GM12891 (cell line): ENCODE data around the gene SRSF6.

Experiments used
- PAX5 ChIP-seq: IDR thresholded peaks from 2 replicates; pipeline ENCODE4 v1.6.1; 2011; ENCODE audit warnings: low read length, moderate library complexity, mild to moderate bottlenecking; ENCODE audit not compliant: insufficient read depth, severe bottlenecking
- POLR2A ChIP-seq: IDR thresholded peaks from 2 replicates; pipeline ENCODE4 v1.6.1; 2011; ENCODE audit warnings: low read depth, low read length, control low read depth
- POLR2AphosphoS5 ChIP-seq: IDR thresholded peaks from 2 replicates; pipeline ENCODE4 v1.6.1; 2011; ENCODE audit warnings: low read depth, low read length, control low read depth
- POU2F2 ChIP-seq: IDR thresholded peaks from 2 replicates; pipeline ENCODE4 v1.6.1; 2011; ENCODE audit warnings: low read depth, mild to moderate bottlenecking, control low read depth, low read length, moderate library complexity
- TAF1 ChIP-seq: IDR thresholded peaks from 2 replicates; pipeline ENCODE4 v1.6.1; 2011; ENCODE audit warnings: low read depth, low read length, control low read depth

GRCh38 chr20:43495388-43495787 lies 37.7 kb downstream of the SRSF6 start:
- TF ChIP-seq POLR2AphosphoS5 (no peak), POLR2A (no peak), POU2F2 (no peak), TAF1 (no peak), PAX5 (no peak)
